ENCODE results near the gene FAM240B.

Gene FAM240B

DNA sequence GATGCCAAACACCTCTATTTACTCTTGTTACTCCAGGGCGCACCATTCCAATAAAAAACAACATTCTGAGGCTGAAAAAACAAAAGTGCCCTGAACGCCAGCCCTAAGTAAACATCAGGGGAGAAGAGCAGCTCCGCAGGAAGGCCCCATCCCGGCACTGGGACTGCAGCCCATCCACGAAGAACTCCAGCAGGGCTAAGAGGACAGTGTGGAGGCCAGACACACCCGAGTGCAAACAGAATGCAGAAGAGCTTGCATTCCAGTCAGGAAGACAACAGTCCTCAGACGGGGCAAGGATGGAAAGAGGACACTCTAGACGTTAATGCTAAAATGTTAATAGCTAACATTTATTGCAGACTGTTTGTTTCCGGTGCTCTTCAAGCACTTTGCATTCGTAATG, 33.0 kb downstream of the FAM240B start:
- no peak for DNase-seq (ENCODE audit: low read depth)
- TF ChIP-seq, protein P1, sequence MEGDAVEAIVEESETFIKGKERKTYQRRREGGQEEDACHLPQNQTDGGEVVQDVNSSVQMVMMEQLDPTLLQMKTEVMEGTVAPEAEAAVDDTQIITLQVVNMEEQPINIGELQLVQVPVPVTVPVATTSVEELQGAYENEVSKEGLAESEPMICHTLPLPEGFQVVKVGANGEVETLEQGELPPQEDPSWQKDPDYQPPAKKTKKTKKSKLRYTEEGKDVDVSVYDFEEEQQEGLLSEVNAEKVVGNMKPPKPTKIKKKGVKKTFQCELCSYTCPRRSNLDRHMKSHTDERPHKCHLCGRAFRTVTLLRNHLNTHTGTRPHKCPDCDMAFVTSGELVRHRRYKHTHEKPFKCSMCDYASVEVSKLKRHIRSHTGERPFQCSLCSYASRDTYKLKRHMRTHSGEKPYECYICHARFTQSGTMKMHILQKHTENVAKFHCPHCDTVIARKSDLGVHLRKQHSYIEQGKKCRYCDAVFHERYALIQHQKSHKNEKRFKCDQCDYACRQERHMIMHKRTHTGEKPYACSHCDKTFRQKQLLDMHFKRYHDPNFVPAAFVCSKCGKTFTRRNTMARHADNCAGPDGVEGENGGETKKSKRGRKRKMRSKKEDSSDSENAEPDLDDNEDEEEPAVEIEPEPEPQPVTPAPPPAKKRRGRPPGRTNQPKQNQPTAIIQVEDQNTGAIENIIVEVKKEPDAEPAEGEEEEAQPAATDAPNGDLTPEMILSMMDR (IDR thresholded peaks at IDR 0.05; ENCODE audit: low read depth, low read length, missing control alignments), result no peak
- no peak overlapping the region for H3K4me3 ChIP-seq (ENCODE audit: low read depth, low read length)
- in situ Hi-C loops (cut with HindIII; ENCODE audit: low sequenced_read_pairs), result no loop called here

DNA sequence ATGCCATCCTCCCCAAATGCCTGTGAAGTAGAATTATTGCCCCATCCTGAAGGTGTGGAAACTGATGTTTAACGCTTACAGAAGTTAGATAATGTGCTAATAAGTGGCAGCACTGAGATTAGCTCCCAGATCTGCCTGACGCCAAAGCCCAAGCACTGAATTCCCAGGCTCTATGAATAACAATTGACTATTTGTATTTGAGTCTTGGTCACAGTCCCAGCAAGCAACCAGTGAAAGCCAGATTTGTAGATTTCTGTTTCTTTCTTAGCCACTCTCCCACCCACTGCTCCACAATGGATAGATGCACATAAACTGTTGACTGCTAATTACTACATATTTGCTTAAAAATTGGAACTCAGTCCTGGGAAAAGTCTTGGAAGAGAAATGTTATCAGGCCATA, 34.4 kb downstream of the FAM240B start:
- in situ Hi-C loops (cut with HindIII; ENCODE audit: low sequenced_read_pairs), result no loop called here
- TF ChIP-seq, protein P1 (IDR thresholded peaks at IDR 0.05; ENCODE audit: low read depth, low read length, missing control alignments), result no peak
- no peak overlapping the region for H3K4me3 ChIP-seq (ENCODE audit: low read depth, low read length)
- DNase-seq (ENCODE audit: low read depth), result no peak

DNA sequence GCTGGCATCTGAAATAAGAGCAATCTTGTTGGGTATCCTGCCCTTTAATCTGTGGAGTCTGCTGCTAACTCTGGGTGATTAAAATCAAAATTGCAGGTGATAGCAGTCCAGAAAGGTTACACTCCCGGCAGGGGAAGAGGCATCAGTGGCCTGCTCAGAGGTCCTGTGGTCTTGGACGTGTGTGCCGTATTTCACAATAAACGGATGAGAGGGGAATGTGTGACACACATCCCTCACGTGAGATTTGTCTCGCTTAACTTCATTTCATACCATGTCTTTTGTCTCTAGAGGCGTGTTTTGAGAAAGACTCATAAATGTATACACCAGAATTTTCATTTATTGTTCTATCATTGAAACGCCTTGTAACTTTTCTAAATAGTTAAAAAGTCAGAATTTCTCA, 36.6 kb downstream of the FAM240B start:
- H3K4me3 ChIP-seq (ENCODE audit: low read depth, low read length), result no peak overlapping the region
- TF ChIP-seq, protein P1 (IDR thresholded peaks at IDR 0.05; ENCODE audit: low read depth, low read length, missing control alignments), result no peak
- DNase-seq (ENCODE audit: low read depth), result no peak
- in situ Hi-C loops (cut with HindIII; ENCODE audit: low sequenced_read_pairs), result no loop called here

DNA sequence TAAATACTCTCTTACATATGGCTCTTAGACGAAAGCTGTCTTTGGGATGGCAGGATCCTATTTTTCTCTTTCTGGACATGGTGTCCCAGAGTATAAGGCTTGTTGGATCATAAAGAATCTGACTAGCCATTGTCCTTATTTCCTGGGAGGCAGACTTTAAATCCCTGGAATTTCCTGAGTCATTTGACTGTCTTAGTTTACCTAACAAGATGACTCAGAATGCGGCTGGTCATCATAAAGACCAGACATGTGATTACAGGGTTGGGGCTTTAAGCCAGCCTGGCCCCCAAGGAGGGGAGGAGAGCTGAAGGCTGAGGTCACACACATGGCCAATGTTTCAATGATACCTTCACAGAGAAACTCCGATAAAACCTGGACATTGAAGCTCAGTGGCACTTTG, 37.2 kb downstream of the FAM240B start:
- TF ChIP-seq, protein P1 (IDR thresholded peaks at IDR 0.05; ENCODE audit: low read depth, low read length, missing control alignments), result no peak
- in situ Hi-C loops (cut with HindIII; ENCODE audit: low sequenced_read_pairs), result no loop called here
- H3K4me3 ChIP-seq (ENCODE audit: low read depth, low read length), result no peak overlapping the region
- DNase-seq (ENCODE audit: low read depth), result peak; percentile 78

DNA sequence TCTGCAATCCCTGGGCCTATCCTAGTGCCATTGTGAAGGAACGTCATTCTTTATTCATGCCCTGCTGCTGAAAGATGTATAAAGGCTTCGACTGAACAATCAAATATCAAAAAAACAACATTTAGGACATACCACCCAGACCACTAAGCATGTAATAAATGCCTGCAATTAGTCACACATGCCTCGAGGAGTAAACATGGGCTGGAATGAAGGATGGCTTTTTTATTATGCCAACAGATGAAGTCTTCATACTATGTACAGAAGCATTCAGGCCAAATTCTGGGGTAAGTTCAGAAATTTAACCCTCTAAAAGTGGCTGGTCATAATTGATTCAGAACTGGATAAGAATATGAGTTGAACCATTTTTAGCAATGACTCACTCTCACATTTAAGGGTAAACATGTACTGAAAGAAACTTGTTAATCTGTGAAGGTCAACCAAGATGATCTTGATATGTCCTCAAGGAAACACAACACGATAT, 38.1 kb downstream of the FAM240B start:
- TF ChIP-seq, protein P1 (IDR thresholded peaks at IDR 0.05; ENCODE audit: low read depth, low read length, missing control alignments), result no peak
- H3K4me3 ChIP-seq (ENCODE audit: low read depth, low read length), result no peak overlapping the region
- in situ Hi-C loops (cut with HindIII; ENCODE audit: low sequenced_read_pairs), result no loop called here
- DNase-seq (ENCODE audit: low read depth), result peak; percentile 90

DNA sequence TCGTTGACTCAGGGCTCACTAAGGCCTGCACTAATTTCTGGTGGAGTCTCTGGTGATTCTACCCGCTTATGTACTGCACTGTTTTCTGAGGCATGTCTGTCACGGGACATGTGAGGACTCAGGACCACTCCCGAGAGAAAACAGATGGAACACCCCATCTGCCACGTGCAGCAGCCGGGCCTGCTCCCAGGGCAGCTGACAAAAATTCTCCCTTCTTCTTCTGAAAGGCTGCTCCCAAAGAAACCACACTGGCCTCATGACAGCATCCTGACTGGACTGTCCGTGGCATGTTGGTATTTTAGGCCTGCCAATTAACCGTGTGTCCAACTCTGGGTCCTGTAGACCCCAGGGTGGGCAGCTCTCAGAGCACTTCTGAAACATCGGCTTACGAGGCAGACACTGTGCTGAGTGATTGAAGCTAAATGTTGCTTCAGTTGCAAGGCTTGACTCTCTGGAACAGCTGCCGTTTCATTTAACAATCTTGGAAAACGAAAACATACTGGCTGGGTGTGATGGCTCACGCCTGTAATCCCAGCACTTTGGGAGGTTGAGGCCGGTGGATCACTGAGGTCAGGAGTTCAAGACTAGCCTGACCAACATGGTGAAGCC, 39.0 kb downstream of the FAM240B start:
- no peak overlapping the region for H3K4me3 ChIP-seq (ENCODE audit: low read depth, low read length)
- DNase-seq (ENCODE audit: low read depth), result no peak
- in situ Hi-C loops (cut with HindIII; ENCODE audit: low sequenced_read_pairs), result no loop called here
- TF ChIP-seq, protein P1 (IDR thresholded peaks at IDR 0.05; ENCODE audit: low read depth, low read length, missing control alignments), result no peak
